Measurements from ENCODE around the gene PPIH. TPM values are rescaled to one million over a fixed set of nuclear protein-coding genes. Genes with fewer than 3 reads are reported as not detected.

PPIH gene
- total and polyA plus RNA-seq, 10 of the 15 experiments (the other 5 are each of a cell fraction or from before 2014, with no cell fraction given), result 75.1 to 172 (median 122) TPM

GRCh38 chr1:42681741-42682483, 23.7 kb downstream of the PPIH start, which contains the start of gene YBX1 (continued):
- no peak for TF ChIP-seq BCLAF1 (IDR thresholded peaks at IDR 0.05)
- TF ChIP-seq ZBTB40 (IDR thresholded peaks at IDR 0.05; ENCODE audit: borderline replicate concordance), result peak; percentile 92; the same call in 1 of the 2 replicates
- TF ChIP-seq RELA (IDR thresholded peaks at IDR 0.05; ENCODE audit: borderline replicate concordance, partially characterized antibody), result peak; percentile 41
- TF ChIP-seq ATF7 (IDR thresholded peaks at IDR 0.05; ENCODE audit: low read depth), result peak; percentile 50
- no peak for TF ChIP-seq EZH2 (IDR thresholded peaks at IDR 0.05; ENCODE audit: borderline replicate concordance, control insufficient read depth, low read depth, low read length)
- TF ChIP-seq, protein P1, sequence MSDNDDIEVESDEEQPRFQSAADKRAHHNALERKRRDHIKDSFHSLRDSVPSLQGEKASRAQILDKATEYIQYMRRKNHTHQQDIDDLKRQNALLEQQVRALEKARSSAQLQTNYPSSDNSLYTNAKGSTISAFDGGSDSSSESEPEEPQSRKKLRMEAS (IDR thresholded peaks at IDR 0.05; ENCODE audit: low read depth, low read length), result peak; percentile 94
- peak; percentile 69 for TF ChIP-seq NFYA (IDR thresholded peaks at IDR 0.05; ENCODE audit: borderline replicate concordance, low read depth, low read length)
- TF ChIP-seq RB1 (IDR thresholded peaks at IDR 0.05; ENCODE audit: borderline replicate concordance), result no peak
- peak; percentile 43 for TF ChIP-seq SIN3A (IDR thresholded peaks at IDR 0.05; ENCODE audit: low read depth, low read length)
- TF ChIP-seq RFX5 (IDR thresholded peaks at IDR 0.05; ENCODE audit: low read depth, low read length), result 0 out of 2 replicates have a peak, but pooled peaks have one; percentile 16
